ENCODE measurements around the gene TCF12.

TCF12 gene

DNA sequence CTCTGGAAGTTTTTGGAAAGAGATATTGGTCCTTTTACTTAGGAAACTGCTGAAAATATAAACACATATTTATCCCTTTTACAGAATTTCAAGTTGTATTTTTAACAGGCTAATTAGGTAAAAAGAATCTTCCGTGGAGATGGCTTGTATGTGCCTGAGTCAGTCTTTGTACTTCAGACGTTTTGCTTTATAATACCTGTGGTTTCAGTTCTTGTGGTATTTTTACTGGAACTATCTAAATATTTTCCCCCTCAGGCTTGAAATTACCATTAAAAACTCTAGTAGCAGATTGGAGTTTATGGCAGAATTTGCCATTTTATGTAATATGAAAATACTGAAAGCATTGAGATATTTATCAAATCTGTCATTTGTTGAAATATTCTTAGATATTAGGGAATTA, 306.2 kb downstream of the TCF12 start:
- DNase-seq = no peak

DNA sequence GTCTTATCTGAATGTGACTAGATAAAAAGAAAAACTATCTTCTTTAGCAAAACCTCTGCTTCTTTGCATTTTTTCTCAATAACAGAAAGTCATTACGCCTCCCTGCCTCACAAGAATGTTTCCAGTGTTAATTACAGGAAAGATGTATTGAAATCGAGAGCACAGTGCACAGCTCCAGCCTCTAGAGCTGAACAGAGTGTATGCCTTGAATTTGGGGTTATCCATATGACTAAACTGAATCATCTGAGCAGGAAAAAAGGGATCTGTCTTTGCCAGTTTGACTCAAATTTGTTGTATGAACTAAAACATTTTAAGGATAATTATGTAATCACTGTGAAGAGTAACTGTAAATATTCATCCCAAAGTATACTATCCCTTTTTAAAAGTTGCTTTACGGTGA, 308.7 kb downstream of the TCF12 start:
- DNase-seq = no peak

DNA sequence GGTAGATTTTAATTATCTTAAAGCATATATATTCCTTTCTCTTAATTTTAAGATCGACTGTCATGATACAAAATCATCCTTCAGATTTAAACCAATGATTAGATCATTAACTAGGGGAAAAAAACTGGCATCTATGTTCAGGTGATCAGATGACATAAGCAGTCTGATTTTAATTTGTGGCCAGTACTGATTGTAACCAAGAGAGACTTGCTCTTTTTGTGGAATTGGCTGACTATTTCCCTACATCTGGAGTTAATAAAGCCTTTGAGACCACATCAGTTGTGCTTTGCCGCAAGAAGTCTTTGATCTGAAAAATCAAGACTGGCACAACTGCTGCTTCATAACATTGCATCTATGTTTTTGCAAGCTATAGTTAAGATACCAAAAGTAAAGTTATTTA, 309.5 kb downstream of the TCF12 start:
- no peak for DNase-seq

DNA sequence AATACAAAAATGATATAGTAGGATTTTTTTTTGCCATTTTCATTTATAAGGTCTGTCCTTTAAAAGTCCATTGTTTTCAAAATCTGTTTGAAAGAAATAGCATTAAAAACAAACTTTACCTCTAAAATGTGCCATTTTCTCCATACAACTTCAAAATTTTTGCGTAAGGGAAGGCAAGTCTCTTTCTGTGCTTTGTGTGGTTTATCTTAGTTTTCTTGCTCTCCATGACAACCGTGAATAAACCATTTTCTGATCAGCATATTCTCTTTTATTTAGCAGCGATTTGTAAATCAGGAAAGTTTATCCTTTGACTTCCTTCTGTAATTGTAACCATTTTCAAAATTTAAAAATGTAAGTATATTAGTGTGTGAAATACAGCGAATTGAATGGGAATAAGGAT, 310.0 kb downstream of the TCF12 start:
- no peak for DNase-seq

DNA sequence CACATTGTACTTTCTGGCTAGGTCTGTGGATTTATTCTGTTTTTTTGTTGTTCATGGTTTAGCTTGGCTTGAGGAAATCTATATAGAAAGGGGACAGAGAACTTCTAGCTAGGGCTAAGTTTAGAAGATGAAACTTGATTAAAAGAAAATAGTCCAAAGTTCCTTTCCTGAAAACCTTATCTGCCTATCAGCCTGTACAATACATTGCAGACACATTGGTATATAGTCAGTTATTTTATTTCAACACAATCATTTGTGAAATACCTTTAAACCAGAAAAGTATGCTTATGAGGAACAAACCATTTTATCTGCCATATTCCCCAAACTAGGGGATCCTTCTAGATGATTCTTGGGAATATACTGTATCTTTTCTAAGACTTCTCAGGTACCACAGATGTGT, 310.6 kb downstream of the TCF12 start:
- DNase-seq = no peak

DNA sequence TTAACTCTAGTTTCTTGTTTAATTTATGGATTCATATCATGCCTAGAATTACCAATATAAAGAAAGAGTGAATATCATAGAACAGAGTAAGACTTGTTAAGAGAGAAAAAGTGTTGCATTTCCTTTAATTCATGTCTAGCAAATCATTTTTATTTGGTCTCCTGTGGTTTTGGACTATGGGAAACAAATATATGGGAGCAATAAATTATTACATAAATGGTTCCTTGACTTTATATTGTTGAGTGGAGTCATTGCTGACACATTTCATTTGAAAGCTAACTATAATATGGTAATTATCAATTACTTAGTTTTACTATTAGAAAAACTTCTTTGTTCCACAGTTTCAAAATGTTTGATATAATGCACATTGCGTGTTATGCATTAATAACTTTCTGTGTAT, 313.1 kb downstream of the TCF12 start:
- no peak for DNase-seq

DNA sequence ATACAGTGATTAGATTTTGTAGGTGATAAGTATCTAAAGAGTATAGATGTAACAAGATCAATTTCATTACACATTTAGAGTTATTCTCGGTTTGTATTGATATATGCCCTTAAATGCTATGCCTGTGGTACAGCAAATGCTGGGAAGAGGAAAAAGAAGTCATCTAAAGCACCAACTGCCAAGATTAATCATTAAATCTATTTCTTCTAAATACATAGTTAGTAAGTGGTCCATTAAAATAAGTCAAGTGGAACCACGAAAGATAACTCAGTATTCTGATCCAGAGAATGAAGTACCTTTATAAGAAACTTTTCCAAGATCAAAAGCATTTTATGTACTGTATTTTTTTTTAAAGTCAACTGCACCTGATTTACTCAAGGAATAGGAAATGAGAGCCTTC, 315.7 kb downstream of the TCF12 start:
- DNase-seq = no peak

DNA sequence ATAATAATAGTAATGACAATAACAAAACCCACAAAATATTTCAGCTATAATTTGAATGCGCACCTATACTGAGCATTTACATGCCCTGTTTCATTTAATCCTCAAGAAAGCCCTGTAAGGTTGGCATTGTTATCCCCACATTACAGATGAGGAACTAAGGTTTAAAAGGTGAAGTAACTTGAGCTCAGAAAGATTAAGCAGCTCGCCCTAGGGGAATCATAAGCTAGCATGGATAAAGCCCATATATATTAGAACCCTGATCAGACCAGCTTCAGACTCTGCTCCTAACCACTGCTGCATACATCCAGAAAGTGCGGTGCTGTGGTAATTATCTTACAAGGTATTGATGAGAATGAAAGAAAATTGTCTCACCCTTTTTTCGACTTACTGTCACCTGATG, 316.7 kb downstream of the TCF12 start:
- no peak for DNase-seq

DNA sequence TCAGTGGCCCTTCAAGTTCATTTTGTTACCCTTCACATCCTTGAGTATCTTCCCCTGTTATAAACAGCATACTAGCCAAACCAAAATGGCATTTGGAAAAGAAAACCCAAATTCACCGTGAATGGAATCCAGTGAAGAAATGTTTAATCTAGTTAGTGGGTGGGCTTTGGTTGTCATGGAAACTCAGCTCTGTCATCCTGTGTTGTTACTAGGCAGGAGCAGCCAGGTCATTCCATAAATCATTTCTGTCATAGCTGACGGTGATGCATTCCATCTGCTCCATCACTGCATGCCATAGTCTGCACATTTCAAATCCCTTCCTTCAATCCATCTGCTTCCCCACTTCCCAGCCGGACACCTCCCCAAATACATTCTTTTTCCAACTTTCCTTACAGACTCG, 317.4 kb downstream of the TCF12 start:
- DNase-seq = no peak

DNA sequence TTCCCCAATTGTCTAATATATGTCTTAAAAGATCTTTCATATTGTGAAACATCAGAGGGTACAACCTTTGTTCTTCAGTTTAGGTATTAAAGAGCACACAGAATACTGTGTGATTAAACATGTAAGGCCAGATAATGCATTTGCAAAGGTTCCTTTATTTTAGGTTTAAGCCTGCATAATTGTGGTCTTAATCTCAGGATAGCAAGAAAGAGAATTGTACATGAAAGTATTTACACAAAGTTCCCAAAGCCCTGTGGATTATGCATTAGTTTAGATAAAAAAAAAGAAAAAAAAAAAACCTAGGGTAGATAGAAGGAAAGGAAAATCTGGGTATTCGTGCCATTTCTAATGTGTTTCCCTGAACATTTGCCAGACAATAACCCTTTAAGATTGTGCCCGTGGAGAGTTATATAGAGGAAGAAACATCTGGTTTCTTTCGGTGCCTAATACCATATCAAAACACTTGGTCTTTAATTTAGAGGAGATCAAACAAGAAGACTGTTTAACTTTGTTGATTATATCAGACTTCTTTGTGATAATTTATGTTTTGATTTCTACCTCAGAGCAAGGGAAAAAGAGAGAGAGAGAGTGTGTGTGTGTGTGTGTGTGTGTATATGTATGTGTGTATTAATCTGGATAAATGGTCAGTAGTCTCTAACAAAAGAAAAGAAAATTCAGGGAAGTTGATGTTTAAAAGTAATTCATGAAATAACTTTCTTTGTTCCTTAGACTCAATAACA, 318.3 kb downstream of the TCF12 start:
- DNase-seq = no peak

DNA sequence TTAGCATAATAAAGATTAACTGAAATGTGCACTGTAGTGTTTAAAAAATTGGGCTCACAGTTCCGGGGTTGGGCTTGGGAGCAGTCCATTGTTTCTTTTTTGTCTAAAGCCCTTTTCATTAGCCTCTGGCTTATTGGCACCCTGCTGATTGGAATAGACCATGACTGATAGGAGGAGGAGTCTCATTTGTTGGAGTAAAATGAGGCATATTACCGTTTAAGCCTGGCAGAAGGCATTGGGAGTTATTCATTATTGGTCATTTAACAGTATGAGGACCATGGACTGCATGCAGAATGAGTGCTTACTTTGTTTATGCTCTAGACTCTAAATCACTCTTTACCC, 318.8 kb downstream of the TCF12 start:
- DNase-seq = no peak

DNA sequence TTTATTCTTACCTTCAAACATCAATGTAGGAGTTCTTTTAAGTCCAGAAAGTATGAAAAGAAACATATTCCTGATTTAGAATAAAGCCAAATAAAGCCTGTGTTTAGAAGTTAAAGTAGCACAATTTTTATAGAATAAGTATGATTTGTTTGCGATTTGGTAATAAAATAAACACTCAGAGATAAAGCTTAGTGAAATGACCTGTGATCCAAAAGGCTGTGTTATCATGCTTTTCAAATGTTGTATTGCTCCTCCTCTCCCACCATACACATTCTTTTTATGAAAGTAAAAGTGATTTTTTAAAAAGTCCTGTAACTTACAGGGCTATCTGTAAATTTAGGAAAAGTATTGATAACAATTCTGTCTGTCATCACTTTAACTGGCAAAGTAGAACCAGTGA, 319.2 kb downstream of the TCF12 start:
- DNase-seq = no peak

DNA sequence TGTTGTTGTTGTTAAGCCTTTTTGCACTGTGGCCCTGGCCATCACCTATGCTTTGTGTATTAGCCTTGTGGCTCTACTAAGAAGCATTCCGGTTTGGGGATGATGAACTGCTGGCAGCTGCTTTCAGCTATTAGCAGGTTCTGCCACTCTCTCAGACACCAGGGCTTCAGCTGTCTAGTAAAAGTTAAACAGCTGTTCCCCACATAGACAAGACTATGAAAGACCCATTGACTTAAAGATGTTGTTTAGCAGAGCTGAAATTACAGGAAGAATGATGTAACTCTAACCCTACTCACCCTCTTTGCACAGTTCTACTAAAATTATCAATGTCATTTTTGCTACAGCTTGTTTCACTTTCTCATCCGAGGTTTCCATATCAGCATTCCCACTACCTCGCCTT, 326.7 kb downstream of the TCF12 start:
- no peak for DNase-seq

DNA sequence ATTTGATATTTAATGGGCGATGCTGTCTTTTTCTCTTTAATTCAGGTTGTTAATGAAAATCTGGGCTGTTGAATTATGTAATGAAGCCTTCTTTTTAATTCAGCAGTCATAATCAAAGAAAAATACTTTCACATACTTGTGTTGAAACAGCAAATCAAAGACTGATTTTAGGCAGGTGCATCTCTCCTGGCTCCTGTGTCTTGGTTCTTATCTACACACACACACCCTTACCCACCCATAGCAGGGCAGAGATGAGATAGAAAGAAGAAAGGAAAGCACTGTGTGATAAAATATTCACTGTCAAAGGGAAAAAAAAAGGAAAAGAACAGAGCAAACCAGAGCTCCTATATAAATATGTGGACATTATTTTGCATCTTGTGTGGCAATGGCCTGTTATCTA, 327.3 kb downstream of the TCF12 start:
- DNase-seq = no peak

DNA sequence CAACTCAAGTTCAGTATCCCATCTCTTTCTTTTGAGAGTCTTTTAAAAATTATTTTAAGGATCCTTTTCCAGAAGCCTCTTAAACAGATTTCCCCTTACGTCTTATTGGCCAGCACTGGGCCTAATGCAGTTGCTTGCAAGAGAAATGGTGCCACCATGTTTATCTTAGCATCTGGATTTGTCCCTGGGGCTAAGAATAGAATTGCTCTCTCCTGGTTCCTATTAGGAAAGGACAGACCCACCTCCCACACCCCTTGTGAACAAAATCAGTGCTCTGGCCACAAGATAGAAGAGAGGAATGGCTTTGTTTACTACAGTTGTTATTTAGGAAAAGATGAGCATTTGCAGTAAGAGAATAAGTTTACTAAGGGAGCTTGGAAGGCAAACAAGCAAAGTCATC, 329.6 kb downstream of the TCF12 start:
- no peak for DNase-seq

DNA sequence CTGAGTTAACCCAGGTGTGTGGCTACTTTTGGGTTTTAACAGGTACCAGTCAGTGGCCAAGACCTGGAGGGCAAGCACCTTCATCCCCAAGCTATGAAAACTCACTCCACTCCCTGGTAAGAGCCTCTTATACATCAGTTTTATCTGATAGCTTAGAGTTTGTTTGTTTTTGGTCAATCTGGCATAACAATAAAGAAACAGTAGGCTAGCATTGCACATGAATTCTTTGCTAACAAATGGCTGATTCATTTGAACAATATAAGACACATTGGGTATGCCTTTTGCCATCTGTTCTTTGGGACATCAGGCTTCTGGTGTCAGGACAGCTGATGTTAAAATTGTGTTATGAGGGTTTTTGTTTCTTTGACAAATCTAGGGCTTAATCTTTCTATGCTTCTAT, 332.9 kb downstream of the TCF12 start:
- DNase-seq = no peak

DNA sequence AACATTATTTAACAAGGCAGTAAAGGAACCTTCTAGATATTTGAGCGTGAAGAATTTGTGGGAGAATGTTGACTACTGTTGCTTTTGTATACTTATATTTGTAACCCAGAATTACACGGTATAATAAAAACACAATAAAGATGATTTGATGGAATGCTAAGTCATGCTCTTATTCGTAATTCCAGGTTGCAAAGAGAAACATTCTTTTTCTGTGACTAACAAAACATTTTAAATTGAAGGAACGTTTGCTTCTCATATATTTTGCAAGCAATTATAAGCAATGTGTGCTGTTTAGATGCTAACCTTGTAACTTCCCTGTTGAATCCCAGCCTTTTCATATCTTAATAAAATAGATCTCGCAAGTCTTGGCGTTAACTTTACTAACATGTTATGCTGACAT, 333.5 kb downstream of the TCF12 start:
- DNase-seq = no peak

DNA sequence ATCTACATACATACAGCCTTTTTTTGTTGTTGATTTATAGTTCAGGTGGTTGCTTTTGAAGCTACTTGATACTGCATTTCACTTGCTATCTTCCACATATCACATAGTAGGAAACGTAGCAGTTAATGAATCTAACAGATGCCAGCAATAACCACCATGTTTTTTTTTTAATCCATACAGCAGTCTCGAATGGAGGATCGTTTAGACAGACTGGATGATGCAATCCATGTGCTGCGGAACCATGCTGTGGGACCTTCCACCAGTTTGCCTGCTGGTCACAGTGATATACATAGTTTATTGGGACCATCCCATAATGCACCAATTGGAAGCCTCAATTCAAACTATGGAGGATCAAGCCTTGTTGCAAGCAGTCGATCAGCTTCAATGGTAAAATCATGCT, 334.6 kb downstream of the TCF12 start:
- DNase-seq = no peak

DNA sequence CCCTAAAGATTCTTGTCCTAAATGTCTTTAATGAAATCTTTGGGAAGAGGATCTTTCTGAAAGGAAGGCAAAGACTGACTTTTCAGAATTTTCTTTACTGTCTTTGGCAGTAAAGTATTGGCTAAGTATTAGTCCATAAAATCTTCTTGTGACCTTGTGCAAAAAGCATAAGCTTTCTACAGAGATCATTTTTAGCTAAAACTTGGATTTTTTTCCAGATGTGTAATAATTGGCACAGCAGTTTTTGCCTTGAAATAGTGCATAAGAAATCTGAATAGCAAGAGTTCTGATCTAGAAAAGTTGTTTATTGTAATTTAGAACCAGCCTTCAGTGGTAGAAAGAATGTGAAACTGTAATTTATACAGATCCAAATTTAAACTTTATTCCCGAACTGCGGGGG, 335.1 kb downstream of the TCF12 start:
- no peak for DNase-seq

DNA sequence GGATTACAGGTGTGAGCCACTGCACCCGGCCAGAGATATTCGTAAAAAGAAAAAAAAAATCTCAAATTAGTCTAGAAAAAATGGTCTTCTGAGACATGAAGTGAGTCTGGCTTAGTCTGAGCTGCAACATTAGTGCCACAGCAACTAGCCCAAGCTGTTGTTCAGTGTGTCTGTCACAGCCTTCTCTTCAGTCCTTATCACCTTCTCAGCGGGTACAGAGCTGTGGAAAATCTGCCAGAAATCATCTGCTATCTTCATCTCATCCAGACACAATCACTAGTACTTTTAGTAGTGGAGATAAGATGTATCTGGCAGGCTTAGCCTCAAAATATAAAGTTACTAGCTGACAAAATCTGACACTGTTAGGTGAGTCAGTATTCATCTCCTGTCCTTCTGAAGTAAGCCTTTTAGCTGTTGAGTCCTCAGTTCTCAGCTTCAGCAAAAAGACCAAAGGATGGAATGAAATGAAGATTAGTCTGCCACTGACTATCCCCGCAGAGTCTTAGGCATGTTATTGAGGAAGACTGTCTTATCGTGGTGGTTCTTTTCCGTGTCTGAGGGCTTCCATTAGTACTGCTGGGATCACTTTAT, 337.4 kb downstream of the TCF12 start:
- DNase-seq = no peak

DNA sequence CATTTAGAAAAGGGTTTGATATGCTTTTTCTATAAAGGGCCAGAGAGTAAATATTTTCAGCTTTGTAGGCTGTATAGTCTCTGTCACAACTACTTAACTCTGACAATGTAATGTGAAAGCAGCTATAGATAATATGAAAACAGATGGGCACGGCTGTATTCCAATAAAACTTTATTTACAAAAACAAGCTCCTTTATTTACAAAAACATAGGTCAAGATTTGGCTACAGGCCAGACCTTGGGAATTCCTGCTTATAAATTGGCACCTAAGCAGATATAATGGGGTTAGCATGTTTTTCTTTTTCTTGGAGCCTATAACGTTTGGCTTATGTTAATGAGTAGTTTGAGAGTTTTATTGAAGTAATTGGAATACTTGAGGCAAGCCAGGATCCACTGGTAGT, 338.5 kb downstream of the TCF12 start:
- no peak for DNase-seq

DNA sequence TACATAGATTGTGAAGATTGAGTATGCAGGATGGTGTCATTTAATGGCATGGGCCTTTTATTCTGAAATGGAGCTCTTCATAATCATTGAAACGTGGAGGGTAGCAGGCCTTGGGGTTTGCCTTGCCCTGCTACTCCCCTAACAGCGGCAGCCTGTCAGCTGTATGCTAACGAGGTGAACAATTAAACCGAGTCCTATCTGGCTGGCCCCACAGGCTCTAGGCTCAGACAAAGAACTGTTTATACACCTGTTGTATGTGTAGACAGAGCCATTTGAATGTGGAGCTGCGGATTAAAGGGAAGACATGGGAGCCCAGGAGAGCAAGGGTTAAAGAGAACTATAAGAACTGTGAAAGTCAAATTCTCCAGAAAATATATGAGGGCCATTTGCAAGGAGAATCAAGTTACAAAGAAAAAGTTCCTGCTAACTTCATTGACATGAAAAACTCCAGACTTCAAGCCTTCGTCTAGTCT, 341.2 kb downstream of the TCF12 start:
- no peak for DNase-seq

DNA sequence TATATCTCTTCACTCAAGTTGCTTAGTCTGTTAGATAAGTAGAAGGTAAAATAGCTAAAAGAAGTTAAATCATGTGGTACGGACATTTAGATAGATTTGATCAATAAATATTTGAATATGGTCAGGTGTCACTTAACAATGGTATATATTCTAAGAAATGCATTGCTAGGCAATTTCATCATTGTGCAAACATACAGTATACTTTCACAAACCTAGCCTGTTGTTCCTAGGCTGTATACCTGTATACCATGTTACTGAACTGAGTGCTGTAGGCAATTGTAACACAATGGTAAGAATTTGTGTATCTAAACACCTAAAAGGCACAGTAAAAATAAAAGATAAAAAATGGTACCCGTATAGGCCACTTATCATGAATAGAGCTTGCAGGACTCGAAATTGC, 345.1 kb downstream of the TCF12 start:
- no peak for DNase-seq

DNA sequence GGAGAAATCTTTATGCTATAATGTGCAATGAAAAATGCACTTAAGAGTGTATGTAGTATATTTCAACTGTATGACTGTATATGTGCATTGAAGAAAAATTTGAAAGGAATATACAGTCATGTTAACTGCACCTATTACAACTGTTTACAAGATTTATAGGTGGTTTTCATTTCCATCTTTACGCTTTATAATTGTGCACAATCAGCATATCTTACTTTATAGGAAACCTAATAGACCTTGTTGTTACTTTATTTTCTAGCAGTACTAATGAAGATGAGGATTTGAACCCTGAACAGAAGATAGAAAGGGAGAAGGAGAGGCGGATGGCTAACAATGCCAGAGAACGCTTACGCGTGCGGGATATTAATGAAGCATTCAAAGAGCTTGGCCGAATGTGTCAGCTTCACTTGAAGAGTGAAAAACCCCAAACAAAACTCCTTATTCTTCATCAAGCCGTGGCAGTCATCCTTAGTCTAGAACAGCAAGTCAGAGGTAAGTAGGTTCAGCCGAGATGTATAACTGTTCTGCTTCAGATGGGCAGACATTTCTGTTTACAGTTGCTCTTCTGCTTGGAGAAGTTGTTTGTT, 354.4 kb downstream of the TCF12 start:
- no peak for DNase-seq

DNA sequence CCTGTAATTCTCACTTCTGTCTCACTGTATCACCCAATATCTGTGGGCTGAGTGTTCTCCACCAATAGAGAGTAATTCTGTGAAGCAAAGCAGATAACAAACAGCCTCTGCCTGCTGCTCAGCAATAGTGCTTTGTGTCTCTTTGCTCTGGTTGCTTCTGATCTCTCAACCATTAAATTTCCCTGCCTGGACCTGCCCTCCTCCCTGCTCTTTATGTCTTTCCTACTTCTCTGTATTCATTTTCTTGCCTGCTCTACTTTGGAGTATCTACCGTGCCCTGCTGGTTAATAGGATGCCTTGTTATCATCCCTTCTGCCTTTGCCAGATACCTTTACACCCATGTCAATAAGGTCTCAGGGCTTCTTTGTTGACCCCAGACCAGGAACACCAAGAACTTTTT, 355.0 kb downstream of the TCF12 start:
- DNase-seq = no peak
